Fibroblast of lung (primary cell): ENCODE measurements around the gene NAT14.

ENCODE experiments used
- EZH2 ChIP-seq: IDR thresholded peaks from 2 replicates; pipeline ENCODE4 v1.5.1; 2012; ENCODE audit warnings: low read length, control low read depth, mild to moderate bottlenecking; ENCODE audit errors: missing control alignments
- TF ChIP-seq, protein P1 (sequence below), 2 donors: IDR thresholded peaks in 1 of 2; conservative IDR thresholded peaks in 1 of 2; 1 replicate in 1 of 2; 2 replicates in 1 of 2; pipeline ENCODE4 v1.5.1; 2011 to 2012; ENCODE audit warnings: low read length in 2 of 2, control low read depth in 1 of 2, inconsistent platforms in 1 of 2, low read depth in 1 of 2, mild to moderate bottlenecking in 1 of 2

DNA sequence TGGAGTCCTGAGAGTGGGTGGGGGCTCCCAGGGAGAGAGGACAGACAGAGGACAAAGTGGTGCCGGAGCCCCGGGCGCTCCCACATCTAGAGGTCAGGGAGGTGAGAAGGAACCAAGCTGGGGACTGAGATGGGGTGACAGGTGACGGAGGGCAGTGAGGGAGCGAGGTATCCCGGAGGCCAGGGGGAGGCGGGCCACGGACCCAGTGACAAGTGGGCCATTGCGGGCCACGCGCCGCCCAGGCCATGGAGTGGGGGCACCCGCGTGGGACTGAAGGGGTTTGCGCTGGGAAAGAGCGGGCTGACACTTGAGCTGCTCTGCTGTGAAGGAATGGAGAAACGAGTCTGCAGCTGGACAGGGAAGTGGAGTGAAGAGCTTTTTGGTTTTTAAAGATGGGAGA is 5.9 kb upstream of the NAT14 start:
- TF ChIP-seq, protein P1, sequence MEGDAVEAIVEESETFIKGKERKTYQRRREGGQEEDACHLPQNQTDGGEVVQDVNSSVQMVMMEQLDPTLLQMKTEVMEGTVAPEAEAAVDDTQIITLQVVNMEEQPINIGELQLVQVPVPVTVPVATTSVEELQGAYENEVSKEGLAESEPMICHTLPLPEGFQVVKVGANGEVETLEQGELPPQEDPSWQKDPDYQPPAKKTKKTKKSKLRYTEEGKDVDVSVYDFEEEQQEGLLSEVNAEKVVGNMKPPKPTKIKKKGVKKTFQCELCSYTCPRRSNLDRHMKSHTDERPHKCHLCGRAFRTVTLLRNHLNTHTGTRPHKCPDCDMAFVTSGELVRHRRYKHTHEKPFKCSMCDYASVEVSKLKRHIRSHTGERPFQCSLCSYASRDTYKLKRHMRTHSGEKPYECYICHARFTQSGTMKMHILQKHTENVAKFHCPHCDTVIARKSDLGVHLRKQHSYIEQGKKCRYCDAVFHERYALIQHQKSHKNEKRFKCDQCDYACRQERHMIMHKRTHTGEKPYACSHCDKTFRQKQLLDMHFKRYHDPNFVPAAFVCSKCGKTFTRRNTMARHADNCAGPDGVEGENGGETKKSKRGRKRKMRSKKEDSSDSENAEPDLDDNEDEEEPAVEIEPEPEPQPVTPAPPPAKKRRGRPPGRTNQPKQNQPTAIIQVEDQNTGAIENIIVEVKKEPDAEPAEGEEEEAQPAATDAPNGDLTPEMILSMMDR (conservative IDR thresholded peaks at IDR 0.05 in 1 of 2, IDR thresholded peaks at IDR 0.05 in 1 of 2; ENCODE audit: low read depth in 1 of 2, low read length in 2 of 2): no peak
- no peak for TF ChIP-seq EZH2
